GM12872 (cell line): ENCODE results near the gene CASTOR1.

Source experiments
- CTCF ChIP-seq: IDR thresholded peaks from 3 replicates; pipeline ENCODE4 v1.5.1; 2011; ENCODE audit warnings: low read depth, mild to moderate bottlenecking, low read length, moderate library complexity; ENCODE audit not compliant: insufficient read depth

Gene CASTOR1

GRCh38 chr22:30289980-30290313, 642 bp upstream of the CASTOR1 start:
- 0 out of 3 replicates have a peak, but pooled peaks have one; percentile 16 for TF ChIP-seq CTCF

GRCh38 chr22:30288419-30289140, 725 bp downstream of the CASTOR1 start:
- no peak for TF ChIP-seq CTCF

- peak; percentile 85 for TF ChIP-seq CTCF
These were observed 1.5 kb downstream of the CASTOR1 start for GRCh38 chr22:30287648-30288418.

GRCh38 chr22:30286813-30287647, 2.3 kb downstream of the CASTOR1 start:
- TF ChIP-seq CTCF = peak; percentile 93

- TF ChIP-seq CTCF = no peak
These were observed 3.0 kb downstream of the CASTOR1 start for GRCh38 chr22:30286331-30286730.

GRCh38 chr22:30285846-30286200, 3.5 kb downstream of the CASTOR1 start:
- TF ChIP-seq CTCF = no peak
